Measurements from ENCODE around the gene KRT73.

The KRT73 gene

GRCh38 chr12:52655720-52656124 is 37.4 kb upstream of the KRT73 start:
- intact Hi-C loops (cut with micrococcal nuclease), result no loop called here
- Mint-ChIP-seq H3K4me3 (no peak overlapping the region), H3K9me3 (no peaks in the 10 kb centered on the region), H3K36me3 (ENCODE audit: low read depth) (no peaks in the 10 kb centered on the region), H3K4me1 (ENCODE audit: low read depth) (no peaks in the 10 kb centered on the region), H3K27ac (no peak overlapping the region), H3K27me3 (peaks cover 3% of the 10 kb centered on the region)

DNA sequence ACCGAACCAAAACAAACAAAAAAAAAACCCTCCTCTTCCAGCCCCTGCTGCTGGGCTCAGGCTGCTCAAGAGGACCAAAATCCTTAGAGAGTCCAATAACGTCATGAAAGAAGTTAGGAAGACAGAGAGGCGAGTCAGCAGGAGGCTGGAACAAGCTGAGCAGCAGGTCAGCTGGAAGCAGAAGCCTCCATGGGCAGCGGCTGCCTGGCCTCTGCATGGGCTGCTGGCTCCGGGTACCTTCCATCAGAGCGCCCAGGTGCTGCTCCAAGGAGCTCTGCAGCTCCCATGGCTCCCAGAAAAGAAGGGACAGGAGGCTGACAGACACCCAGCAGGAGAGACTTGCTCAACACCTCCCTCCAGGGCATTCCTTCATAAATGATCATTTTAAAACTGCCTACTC is 36.9 kb upstream of the KRT73 start:
- H3K27ac Mint-ChIP-seq, result no peak overlapping the region
- H3K4me3 Mint-ChIP-seq, result no peak overlapping the region
- H3K27me3 Mint-ChIP-seq, result peaks cover 3% of the 10 kb centered on the region
- intact Hi-C loops (cut with micrococcal nuclease), result no loop called here
- no peaks in the 10 kb centered on the region for H3K4me1 Mint-ChIP-seq (ENCODE audit: low read depth)
- no peaks in the 10 kb centered on the region for H3K9me3 Mint-ChIP-seq
- no peaks in the 10 kb centered on the region for H3K36me3 Mint-ChIP-seq (ENCODE audit: low read depth)

GRCh38 chr12:52651726-52652261 is 33.4 kb upstream of the KRT73 start, which contains the start of gene KRT2:
Gene KRT2 (minus strand): TSS chr12:52652211. CDS start chr12:52652142, 69 bp downstream.
- Mint-ChIP-seq H3K27me3 (peaks cover 1% of the 10 kb centered on the region), H3K4me1 (ENCODE audit: low read depth) (no peaks in the 10 kb centered on the region), H3K9me3 (no peaks in the 10 kb centered on the region), H3K36me3 (ENCODE audit: low read depth) (no peaks in the 10 kb centered on the region), H3K4me3 (no peak within 1 kb of the TSS), H3K27ac (no peak within 1 kb of the TSS)
- intact Hi-C loops (cut with micrococcal nuclease), result no loop called here

GRCh38 chr12:52650520-52651081 is 32.2 kb upstream of the KRT73 start:
- peaks cover 4% of the 10 kb centered on the region for H3K4me1 Mint-ChIP-seq (ENCODE audit: low read depth)
- H3K9me3 Mint-ChIP-seq, result no peaks in the 10 kb centered on the region
- no peak overlapping the region for H3K27ac Mint-ChIP-seq
- intact Hi-C loops (cut with micrococcal nuclease), result no loop called here
- no peak overlapping the region for H3K4me3 Mint-ChIP-seq
- peaks cover 1% of the 10 kb centered on the region for H3K27me3 Mint-ChIP-seq
- H3K36me3 Mint-ChIP-seq (ENCODE audit: low read depth), result no peaks in the 10 kb centered on the region

GRCh38 chr12:52649066-52649465 is 30.7 kb upstream of the KRT73 start:
- Mint-ChIP-seq H3K9me3 (no peaks in the 10 kb centered on the region), H3K27ac (no peak overlapping the region), H3K27me3 (peaks cover 3% of the 10 kb centered on the region), H3K36me3 (ENCODE audit: low read depth) (no peaks in the 10 kb centered on the region), H3K4me3 (no peak overlapping the region), H3K4me1 (ENCODE audit: low read depth) (peaks cover 11% of the 10 kb centered on the region)
- intact Hi-C loops (cut with micrococcal nuclease), result no loop called here

- no peak overlapping the region for H3K27ac Mint-ChIP-seq
- intact Hi-C loops (cut with micrococcal nuclease), result no loop called here
- H3K4me1 Mint-ChIP-seq (ENCODE audit: low read depth), result peaks cover 11% of the 10 kb centered on the region
- no peaks in the 10 kb centered on the region for H3K36me3 Mint-ChIP-seq (ENCODE audit: low read depth)
- peaks cover 1% of the 10 kb centered on the region for H3K27me3 Mint-ChIP-seq
- H3K9me3 Mint-ChIP-seq, result no peaks in the 10 kb centered on the region
- H3K4me3 Mint-ChIP-seq, result no peak overlapping the region
Observed at GRCh38 chr12:52648012-52648550, 29.7 kb upstream of the KRT73 start.

GRCh38 chr12:52647601-52648000 is 29.2 kb upstream of the KRT73 start:
- Mint-ChIP-seq H3K36me3 (ENCODE audit: low read depth) (no peaks in the 10 kb centered on the region), H3K4me1 (ENCODE audit: low read depth) (peaks cover 11% of the 10 kb centered on the region), H3K4me3 (no peak overlapping the region), H3K27me3 (peaks cover 1% of the 10 kb centered on the region), H3K9me3 (no peaks in the 10 kb centered on the region), H3K27ac (no peak overlapping the region)
- intact Hi-C loops (cut with micrococcal nuclease), result no loop called here

GRCh38 chr12:52646613-52647012 is 28.3 kb upstream of the KRT73 start:
- intact Hi-C loops (cut with micrococcal nuclease), result no loop called here
- Mint-ChIP-seq H3K36me3 (ENCODE audit: low read depth) (no peaks in the 10 kb centered on the region), H3K4me3 (no peak overlapping the region), H3K9me3 (no peaks in the 10 kb centered on the region), H3K27ac (no peak overlapping the region), H3K4me1 (ENCODE audit: low read depth) (peaks cover 11% of the 10 kb centered on the region), H3K27me3 (peaks cover 6% of the 10 kb centered on the region)

- Mint-ChIP-seq H3K4me3 (no peak overlapping the region), H3K27me3 (peaks cover 6% of the 10 kb centered on the region), H3K4me1 (ENCODE audit: low read depth) (peaks cover 11% of the 10 kb centered on the region), H3K9me3 (no peaks in the 10 kb centered on the region), H3K36me3 (ENCODE audit: low read depth) (no peaks in the 10 kb centered on the region), H3K27ac (no peak overlapping the region)
- intact Hi-C loops (cut with micrococcal nuclease), result no loop called here
Observed at GRCh38 chr12:52645982-52646381, 27.6 kb upstream of the KRT73 start.

- H3K27ac Mint-ChIP-seq, result no peak overlapping the region
- peaks cover 6% of the 10 kb centered on the region for H3K27me3 Mint-ChIP-seq
- H3K36me3 Mint-ChIP-seq (ENCODE audit: low read depth), result no peaks in the 10 kb centered on the region
- no peak overlapping the region for H3K4me3 Mint-ChIP-seq
- intact Hi-C loops (cut with micrococcal nuclease), result no loop called here
- H3K9me3 Mint-ChIP-seq, result no peaks in the 10 kb centered on the region
- H3K4me1 Mint-ChIP-seq (ENCODE audit: low read depth), result peaks cover 11% of the 10 kb centered on the region
Observed at GRCh38 chr12:52645120-52645761, 26.9 kb upstream of the KRT73 start.

DNA sequence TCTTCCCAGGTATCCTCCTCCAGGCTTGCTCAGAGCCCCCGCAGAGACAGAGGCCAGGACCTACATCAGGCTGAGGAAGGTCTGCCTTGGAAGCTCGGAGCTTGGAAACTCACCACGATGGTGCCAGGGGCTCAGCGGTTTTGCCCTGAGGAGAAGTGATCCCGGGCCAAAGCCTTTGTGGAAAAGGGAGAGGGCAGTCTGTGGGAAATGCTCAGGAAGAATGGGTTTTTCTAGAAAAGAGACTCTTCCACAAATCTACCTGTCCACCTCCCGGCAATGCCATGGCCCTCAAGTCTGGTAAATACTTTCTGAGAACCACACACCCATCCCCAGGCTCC is 25.7 kb upstream of the KRT73 start:
- Mint-ChIP-seq H3K36me3 (ENCODE audit: low read depth) (no peaks in the 10 kb centered on the region), H3K4me1 (ENCODE audit: low read depth) (peaks cover 11% of the 10 kb centered on the region), H3K9me3 (no peaks in the 10 kb centered on the region), H3K27ac (no peak overlapping the region), H3K27me3 (peaks cover 8% of the 10 kb centered on the region), H3K4me3 (no peak overlapping the region)
- intact Hi-C loops (cut with micrococcal nuclease), result no loop called here

- intact Hi-C loops (cut with micrococcal nuclease), result no loop called here
- Mint-ChIP-seq H3K27me3 (peaks cover 8% of the 10 kb centered on the region), H3K9me3 (no peaks in the 10 kb centered on the region), H3K27ac (no peak overlapping the region), H3K4me1 (ENCODE audit: low read depth) (peaks cover 11% of the 10 kb centered on the region), H3K36me3 (ENCODE audit: low read depth) (no peaks in the 10 kb centered on the region), H3K4me3 (no peak overlapping the region)
Observed at GRCh38 chr12:52643233-52644077, 25.1 kb upstream of the KRT73 start.

DNA sequence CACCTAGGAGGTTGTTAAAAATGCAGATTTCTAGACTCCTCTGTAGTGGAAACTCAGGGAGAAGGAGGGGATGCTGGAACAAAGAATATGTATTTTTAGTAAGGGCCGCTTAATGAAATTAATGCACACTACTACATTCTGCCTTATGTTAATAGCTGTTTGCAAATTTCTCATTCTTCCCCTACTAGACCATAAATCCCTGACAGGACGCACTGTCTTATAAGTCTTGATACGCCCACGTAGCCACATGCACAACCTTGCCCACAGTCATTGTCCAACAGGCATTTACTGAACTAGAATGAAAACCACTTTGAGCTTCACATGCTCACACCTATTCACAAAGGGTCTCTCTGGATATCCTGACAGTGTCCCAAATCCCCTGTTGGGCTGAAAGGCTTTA is 23.1 kb upstream of the KRT73 start:
- intact Hi-C loops (cut with micrococcal nuclease), result no loop called here
- no peak overlapping the region for H3K27ac Mint-ChIP-seq

DNA sequence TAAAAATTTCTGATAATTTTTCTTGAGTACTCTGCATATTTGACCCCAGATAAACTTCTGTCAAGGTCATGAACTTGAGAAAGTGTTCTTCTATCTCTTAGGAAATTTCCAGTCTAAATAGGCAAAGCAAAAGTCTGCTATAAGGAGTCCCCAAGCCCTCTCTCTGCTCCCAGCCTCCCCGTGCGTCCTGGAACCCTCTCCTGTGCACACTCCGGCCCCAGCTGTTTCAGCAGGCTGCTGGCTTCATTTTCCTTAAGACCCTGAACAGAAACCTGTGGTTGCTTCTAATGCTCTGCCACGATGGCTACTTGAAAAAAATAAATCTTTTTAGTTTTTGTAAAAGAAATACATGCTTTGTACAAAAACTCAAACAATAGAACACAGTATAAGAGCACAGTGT is 18.9 kb upstream of the KRT73 start:
- no peaks in the 10 kb centered on the region for H3K36me3 Mint-ChIP-seq (ENCODE audit: low read depth)
- no peak overlapping the region for H3K4me3 Mint-ChIP-seq
- intact Hi-C loops (cut with micrococcal nuclease), result no loop called here
- H3K27ac Mint-ChIP-seq, result no peak overlapping the region
- no peaks in the 10 kb centered on the region for H3K9me3 Mint-ChIP-seq
- H3K27me3 Mint-ChIP-seq, result peaks cover 9% of the 10 kb centered on the region
- H3K4me1 Mint-ChIP-seq (ENCODE audit: low read depth), result peaks cover 6% of the 10 kb centered on the region

More for the DNA sequence above, 23.1 kb upstream of the KRT73 start:
- H3K4me3 Mint-ChIP-seq, result no peak overlapping the region
- H3K27me3 Mint-ChIP-seq, result peaks cover 8% of the 10 kb centered on the region
- no peaks in the 10 kb centered on the region for H3K36me3 Mint-ChIP-seq (ENCODE audit: low read depth)
- H3K9me3 Mint-ChIP-seq, result no peaks in the 10 kb centered on the region
- peaks cover 11% of the 10 kb centered on the region for H3K4me1 Mint-ChIP-seq (ENCODE audit: low read depth)

Data from dendritic cell treated with granulocyte-macrophage colony-stimulating factor and Interleukin-4, amounts not matched to agents 40 ng/mL and 50 ng/mL, for 4 days (primary cell).